SH-SY5Y (cell line): ENCODE data around the gene CLIC5.

Source experiments
- GATA2 ChIP-seq: IDR thresholded peaks from 2 replicates; pipeline ENCODE4 v1.6.1; 2011; ENCODE audit warnings: mild to moderate bottlenecking, low read depth, low read length
- GATA3 ChIP-seq: IDR thresholded peaks from 2 replicates; pipeline ENCODE4 v1.6.1; 2011; ENCODE audit warnings: low read depth, mild to moderate bottlenecking, low read length, moderate library complexity

DNA sequence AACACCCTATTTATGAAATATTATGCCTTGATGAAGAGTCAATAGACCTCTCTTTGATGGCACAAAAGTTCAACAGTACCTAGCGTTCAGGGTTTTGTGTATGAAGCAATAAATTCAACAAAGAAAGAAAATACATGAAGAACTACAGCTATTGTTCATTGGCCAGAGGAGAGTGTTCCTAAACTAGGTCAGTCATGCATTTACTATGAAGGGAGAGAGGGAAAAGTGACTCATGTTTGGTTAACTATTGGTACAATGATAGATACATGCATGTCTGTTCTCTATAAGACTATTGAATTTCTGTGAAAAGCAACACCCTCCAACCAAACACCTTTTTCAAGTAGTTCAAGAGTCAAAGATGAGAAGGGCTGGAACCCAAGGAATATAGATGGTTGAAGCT is 50.7 kb downstream of the CLIC5 start:
- TF ChIP-seq GATA2 (no peak), GATA3 (no peak)
